K562 (cell line): Measurements from ENCODE around the gene RASGRP4. TPM values are rescaled to one million over a fixed set of nuclear protein-coding genes. Genes with fewer than 3 reads are reported as not detected.

Experiments
- ATAC-seq: fragments of 200-7000 bp; cut with Tn5 transposase; 3 replicates; pipeline ENCODE4 v1.9.1; 2020; ENCODE audit warnings: moderate library complexity
- BruUV-seq: library from RNA; stranded (reverse); fragments of 400-500 nt; replicated peaks from 2 replicates; lab custom pipeline; 2021; lab: Mats Ljungman, UMichigan
- CTCF ChIA-PET: fragments of 300-600 bp; formaldehyde crosslinking; extraction: SDS; loops from one replicate; lab custom pipeline; 2021; ENCODE audit warnings: low intra/inter-chr PET ratio; lab: Yijun Ruan, JAX
- POLR2A ChIA-PET: fragments of 300-600, 350-650 bp; sonication (Branson Sonifier 250); formaldehyde crosslinking; extraction: SDS; loops from one replicate; lab custom pipeline; 2021; ENCODE audit warnings: antibody characterized with exemption, inconsistent platforms; lab: Yijun Ruan, JAX
- DNase-seq, 4 experiments: peaks; one replicate each; pipeline versions ENCODE4 v3.0.0 to v3.0.0-alpha.2; 2011 to 2018; ENCODE audit warnings: low spot score in 3 of 4, mixed read lengths in 3 of 4; ENCODE audit errors: extremely low read depth in 1 of 4
- FAIRE-seq: peaks from 2 replicates; lab custom pipeline; 2011; peaks lifted over from hg19 to GRCh38; lab: Jason Lieb, UNC
- H2AFZ ChIP-seq: 2 replicates; pipeline ENCODE4 v1.6.0; 2011; ENCODE audit warnings: low read depth, low read length, control low read depth, inconsistent platforms
- H3K27ac ChIP-seq: fragments of 200-600 bp; 3 replicates; pipeline ENCODE4 v1.8.0; 2011; ENCODE audit warnings: low read depth, mild to moderate bottlenecking, control low read depth, inconsistent platforms, low read length, moderate library complexity, mixed read lengths; ENCODE audit errors: extremely low read depth
- H3K27me3 ChIP-seq, 2 experiments: fragments of 300-600 bp in 1 of 2; 2 replicates in 1 of 2; 3 replicates in 1 of 2; pipeline versions ENCODE4 v1.6.0 to v1.8.0; 2011; ENCODE audit warnings: inconsistent platforms in 2 of 2, low read length in 2 of 2, mild to moderate bottlenecking in 1 of 2, mixed read lengths in 1 of 2, moderate library complexity in 1 of 2; ENCODE audit not compliant: control insufficient read depth in 2 of 2, insufficient read depth in 2 of 2
- H3K36me3 ChIP-seq: fragments of 300-600 bp; 3 replicates; pipeline ENCODE4 v1.8.0; 2011; ENCODE audit warnings: mild to moderate bottlenecking, low read length, inconsistent platforms; ENCODE audit not compliant: control insufficient read depth, insufficient read depth
- H3K4me1 ChIP-seq, 2 experiments: fragments of 200-600 bp in 1 of 2; replicated peaks in 1 of 2; 2 replicates in 1 of 2; 3 replicates in 1 of 2; pipeline versions ENCODE4 v1.5.1 to v1.8.0; 2011; ENCODE audit warnings: inconsistent platforms in 2 of 2, low read length in 2 of 2, mild to moderate bottlenecking in 1 of 2, mixed read lengths in 1 of 2, moderate library complexity in 1 of 2; ENCODE audit not compliant: control insufficient read depth in 2 of 2, insufficient read depth in 2 of 2
- H3K4me2 ChIP-seq: 2 replicates; pipeline ENCODE4 v1.6.1; 2011; ENCODE audit warnings: low read length, control low read depth, inconsistent platforms, mixed read lengths; ENCODE audit not compliant: insufficient read depth
- H3K4me3 ChIP-seq: fragments of 200-600 bp; sonication (generic), shearing (Covaris generic); 2 replicates; pipeline ENCODE4 v1.5.1; 2016; ENCODE audit warnings: control low read depth, inconsistent platforms
- H3K79me2 ChIP-seq: fragments of 200-600 bp; 3 replicates; pipeline ENCODE4 v1.8.0; 2011; ENCODE audit warnings: low read length, inconsistent platforms; ENCODE audit not compliant: control insufficient read depth, insufficient read depth
- H3K9ac ChIP-seq, 2 experiments: 2 replicates each; pipeline versions ENCODE4 v1.6.0 to v1.6.1; 2011; ENCODE audit warnings: low read depth in 2 of 2, low read length in 2 of 2, control low read depth in 1 of 2, inconsistent platforms in 1 of 2, mild to moderate bottlenecking in 1 of 2, mixed read lengths in 1 of 2; ENCODE audit not compliant: insufficient read depth in 1 of 2
- H3K9me1 ChIP-seq: one replicate; pipeline ENCODE4 v1.6.0; 2011; ENCODE audit warnings: inconsistent platforms, mild to moderate bottlenecking, low read length, moderate library complexity; ENCODE audit not compliant: control insufficient read depth, insufficient read depth
- H3K9me3 ChIP-seq: replicated peaks from 2 replicates; pipeline ENCODE4 v1.5.1; 2011; ENCODE audit warnings: low read depth, low read length, inconsistent platforms; ENCODE audit not compliant: control insufficient read depth, insufficient read depth
- H4K20me1 ChIP-seq: replicated peaks from 2 replicates; pipeline ENCODE4 v1.6.1; 2011; ENCODE audit warnings: low read length, inconsistent platforms, mixed read lengths; ENCODE audit not compliant: control insufficient read depth, insufficient read depth
- CBFA2T3 ChIP-seq: fragments of 450-650 bp; IDR thresholded peaks from 2 replicates; pipeline ENCODE4 v1.6.1; 2017
- FOSL1 ChIP-seq: fragments of 200-800 bp; sonication (Bioruptor generic); conservative IDR thresholded peaks from 2 replicates; pipeline ENCODE4 v1.6.1; 2016; ENCODE audit warnings: missing genetic modification characterization, missing compliant biosample characterization
- HMG20A ChIP-seq: fragments of 450-650 bp; formaldehyde crosslinking; conservative IDR thresholded peaks from 2 replicates; pipeline ENCODE4 v1.4.0; 2020; ENCODE audit warnings: mild to moderate bottlenecking, mixed read lengths
- KDM5B ChIP-seq: fragments of 200-600 bp; sonication (generic); IDR thresholded peaks from 2 replicates; pipeline ENCODE4 v1.6.1; 2012; ENCODE audit warnings: low read depth, mild to moderate bottlenecking, moderate library complexity, low read length, control low read depth, inconsistent platforms; ENCODE audit not compliant: insufficient replicate concordance
- NCOA2 ChIP-seq, 2 experiments: fragments of 450-650 bp; IDR thresholded peaks; 2 replicates each; pipeline ENCODE4 v1.6.1; 2018; ENCODE audit warnings: mild to moderate bottlenecking in 2 of 2, moderate library complexity in 1 of 2; ENCODE audit not compliant: partially characterized antibody in 2 of 2
- PHF21A ChIP-seq: fragments of 450-650 bp; IDR thresholded peaks from 2 replicates; pipeline ENCODE4 v1.6.1; 2017; ENCODE audit warnings: low read depth, borderline replicate concordance
- POLR2A ChIP-seq: fragments of 450-650 bp; conservative IDR thresholded peaks from 2 replicates; pipeline ENCODE4 v1.6.1; 2016
- TAF7 ChIP-seq: fragments of 450-650 bp; IDR thresholded peaks from 2 replicates; pipeline ENCODE4 v1.6.1; 2016; ENCODE audit warnings: missing genetic modification characterization, missing compliant biosample characterization
- XRCC5 ChIP-seq: fragments of 200-400 bp; formaldehyde crosslinking; IDR thresholded peaks from 2 replicates; pipeline ENCODE4 v1.6.1; 2017; ENCODE audit warnings: low read depth, mild to moderate bottlenecking, low read length
- ZNF263 ChIP-seq: sonication (generic); formaldehyde crosslinking; IDR thresholded peaks from 2 replicates; pipeline ENCODE4 v1.8.0; 2022; ENCODE audit warnings: mild to moderate bottlenecking, missing genetic modification reagents, borderline replicate concordance
- ZNF282 ChIP-seq: sonication (generic); formaldehyde crosslinking; IDR thresholded peaks from 2 replicates; pipeline ENCODE4 v1.8.1; 2023; ENCODE audit warnings: missing genetic modification reagents
- ZNF311 ChIP-seq: fragments of 250-450 bp; sonication (Bioruptor Pico); IDR thresholded peaks from 2 replicates; pipeline ENCODE4 v1.4.0; 2020; ENCODE audit warnings: mild to moderate bottlenecking, moderate library complexity
- ZNF324 ChIP-seq: fragments of 250-450 bp; sonication (Bioruptor Pico); IDR thresholded peaks from 2 replicates; pipeline ENCODE4 v1.4.0; 2020; ENCODE audit warnings: mild to moderate bottlenecking
- WGBS: fragments of 100-300 bp; shearing (Covaris generic); methylation state at CpG from one replicate; pipeline ENCODE4 v1.1.6; 2016; ENCODE audit warnings: low coverage, mixed read lengths; ENCODE audit not compliant: insufficient coverage; ENCODE audit errors: missing lambda C conversion rate; 5-methylcytosine and 5-hydroxymethylcytosine counted together
- in situ Hi-C: fragments of 300-500 bp; cut with MboI; formaldehyde crosslinking; loops from 4 replicates; pipeline ENCODE4 v1.15.0; 2018; ENCODE audit warnings: inconsistent platforms, mixed read lengths
- intact Hi-C: fragments of 100-400 bp; cut with micrococcal nuclease; formaldehyde crosslinking; loops from 2 replicates; pipeline ENCODE4 v1.14.2; 2022
- polyA plus RNA-seq, 8 experiments: library from polyadenylated mRNA; depleted of rRNA in 4 of 8; stranded (reverse) in 5 of 8; unstranded in 3 of 8; fragments of >200 nt; fragmentation: Nextera tagmentation in 2 of 8; fragmentation: Illumina TruSeq in 1 of 8; extraction: Ambion mirVana in 2 of 8; extraction: Trizol in 1 of 8; gene quantifications; 2 replicates each; pipeline versions ENCODE4 v1.2.1 to v1.2.3, GENCODE V29; 2011 to 2014; ENCODE audit warnings: inconsistent platforms in 1 of 8, missing spikeins in 1 of 8
- total RNA-seq, 7 experiments: library from RNA; depleted of rRNA in 6 of 7; stranded (reverse); fragments of >200 nt in 6 of 7; fragmentation: Illumina TruSeq in 2 of 7; extraction: Trizol in 2 of 7; gene quantifications; 2 replicates each; pipeline versions ENCODE4 v1.2.1 to v1.2.3, GENCODE V29; 2011 to 2021; ENCODE audit warnings: low replicate concordance in 1 of 7
- TF ChIP-seq, protein P1 (sequence below): fragments of 250-450 bp; sonication (Bioruptor Pico); IDR thresholded peaks from 2 replicates; pipeline ENCODE4 v1.8.0; 2022; ENCODE audit warnings: inconsistent platforms, mild to moderate bottlenecking, moderate library complexity, borderline replicate concordance

Gene RASGRP4
- total and polyA plus RNA-seq, 9 of the 15 experiments (the other 6 are each of a cell fraction or from before 2014, with no cell fraction given), result 0.39 to 4.6 (median 3.8) TPM

DNA sequence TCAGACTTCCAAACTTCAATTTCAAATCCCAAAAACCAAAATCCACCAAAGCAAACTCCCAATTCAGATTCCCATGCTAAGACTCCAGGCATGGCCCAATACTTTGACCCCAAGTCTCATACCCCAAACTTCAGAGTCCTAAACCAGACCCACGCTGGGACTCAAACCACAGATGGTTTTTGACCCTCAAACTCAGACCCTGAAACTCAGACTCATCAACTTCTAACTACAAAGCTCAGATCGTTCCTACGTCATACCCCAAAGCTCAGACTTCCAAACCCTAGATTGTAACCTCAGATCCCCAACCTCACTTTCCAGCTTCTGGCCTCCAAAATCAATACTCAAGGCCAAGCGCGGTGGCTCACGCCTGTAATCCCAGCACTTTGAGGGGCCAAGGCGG, 19.3 kb upstream of the RASGRP4 start:
- ATAC-seq, result no peak
- Histone ChIP-seq H3K79me2 (no peaks in the 10 kb centered on the region), H3K4me1 (peaks cover 0 to 28% of the 10 kb centered on the region in 2 experiments; a peak in 2 of 5 replicates), H3K27me3 (no peaks in the 10 kb centered on the region), H3K9ac (no peak overlapping the region), H2AFZ (no peak overlapping the region), H3K9me1 (no peaks in the 10 kb centered on the region), H3K4me3 (no peak overlapping the region), H3K36me3 (peaks cover 19% of the 10 kb centered on the region; the same call in 1 of the 3 replicates), H3K4me2 (no peak overlapping the region), H4K20me1 (no peaks in the 10 kb centered on the region), H3K9me3 (no peaks in the 10 kb centered on the region), H3K27ac (no peak overlapping the region)
- 89% methylated on average over 7 of the region's 7 CpGs for WGBS
- in situ Hi-C loops (no loop called here), intact Hi-C loops (no loop called here)
- CTCF ChIA-PET, result no interaction called here
- TF ChIP-seq ZNF311 (CRISPR knock-in tag) (no peak), HMG20A (CRISPR knock-in tag) (no peak), NCOA2 (IDR thresholded peaks at IDR 0.05; ENCODE audit: partially characterized antibody in 2 of 2) (no peak), TAF7 (tag) (no peak), XRCC5 (no peak), CBFA2T3 (no peak), ZNF282 (CRISPR knock-in tag) (no peak), POLR2A (no peak), FOSL1 (tag) (no peak), PHF21A (no peak), ZNF263 (no peak), ZNF324 (CRISPR knock-in tag) (no peak), KDM5B (no peak)
- TF ChIP-seq, protein P1, sequence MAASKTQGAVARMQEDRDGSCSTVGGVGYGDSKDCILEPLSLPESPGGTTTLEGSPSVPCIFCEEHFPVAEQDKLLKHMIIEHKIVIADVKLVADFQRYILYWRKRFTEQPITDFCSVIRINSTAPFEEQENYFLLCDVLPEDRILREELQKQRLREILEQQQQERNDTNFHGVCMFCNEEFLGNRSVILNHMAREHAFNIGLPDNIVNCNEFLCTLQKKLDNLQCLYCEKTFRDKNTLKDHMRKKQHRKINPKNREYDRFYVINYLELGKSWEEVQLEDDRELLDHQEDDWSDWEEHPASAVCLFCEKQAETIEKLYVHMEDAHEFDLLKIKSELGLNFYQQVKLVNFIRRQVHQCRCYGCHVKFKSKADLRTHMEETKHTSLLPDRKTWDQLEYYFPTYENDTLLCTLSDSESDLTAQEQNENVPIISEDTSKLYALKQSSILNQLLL (CRISPR knock-in tag), result no peak
- POLR2A ChIA-PET, result interaction anchor here (0.7 to 1.4 kb wide), 2 partner anchors 33 to 76 kb away, joined by 3 read pairs; no protein-coding TSS in a partner anchor
- DNase-seq, result no peak
- no peak for FAIRE-seq
- no TSS peak for BruUV-seq
